SIG-M5 treated with dmso at 0.1 percent for 504 hours (cell line): ENCODE results near the gene ERCC8.
"Not testable (repeated sequence)": the region's sequence is repeated elsewhere in the genome, so short reads cannot be mapped to it uniquely, and the experiment has no call there.

Experiments
- DNase-seq: peaks from one replicate; lab custom pipeline; 2025; ENCODE audit not compliant: unreplicated experiment; lab: John Stamatoyannopoulos, UW

Gene ERCC8

DNA sequence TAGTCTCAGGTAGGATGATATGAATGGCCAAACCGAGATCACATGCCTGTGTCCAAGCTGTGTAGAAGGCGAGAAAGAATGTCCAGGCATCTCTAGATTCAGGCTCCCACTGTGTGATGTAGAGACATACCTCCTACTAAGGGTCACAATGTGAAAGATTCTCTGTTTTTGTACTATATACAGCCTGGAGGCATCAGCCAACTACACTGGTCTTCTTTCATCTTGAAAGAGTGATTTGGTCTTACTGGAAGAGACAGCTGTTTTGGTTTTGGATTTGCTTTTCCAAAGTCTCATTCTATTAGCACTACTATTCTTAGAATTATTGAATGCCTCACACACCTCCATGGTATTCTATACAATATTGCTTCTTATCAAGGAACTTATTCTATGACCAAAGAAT is 26.4 kb downstream of the ERCC8 start:
- DNase-seq: no peak

DNA sequence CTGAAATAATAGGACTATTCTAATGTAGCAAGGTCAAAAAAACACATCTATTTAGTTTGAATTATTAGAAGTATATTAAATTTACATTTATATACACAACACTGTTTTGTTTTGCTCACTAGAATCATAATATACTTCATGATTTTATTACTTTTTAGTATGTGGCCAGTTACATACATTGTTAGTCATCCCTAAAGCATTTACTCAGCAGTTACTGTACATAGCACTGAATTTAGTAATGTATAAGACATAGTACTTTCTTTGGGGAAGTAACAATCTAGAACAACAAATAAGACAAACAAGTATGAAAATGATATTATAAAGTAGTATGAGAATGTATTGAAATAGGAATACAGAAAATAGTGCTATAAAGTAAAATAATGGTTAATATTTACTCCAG is 28.2 kb downstream of the ERCC8 start:
- DNase-seq: no peak

DNA sequence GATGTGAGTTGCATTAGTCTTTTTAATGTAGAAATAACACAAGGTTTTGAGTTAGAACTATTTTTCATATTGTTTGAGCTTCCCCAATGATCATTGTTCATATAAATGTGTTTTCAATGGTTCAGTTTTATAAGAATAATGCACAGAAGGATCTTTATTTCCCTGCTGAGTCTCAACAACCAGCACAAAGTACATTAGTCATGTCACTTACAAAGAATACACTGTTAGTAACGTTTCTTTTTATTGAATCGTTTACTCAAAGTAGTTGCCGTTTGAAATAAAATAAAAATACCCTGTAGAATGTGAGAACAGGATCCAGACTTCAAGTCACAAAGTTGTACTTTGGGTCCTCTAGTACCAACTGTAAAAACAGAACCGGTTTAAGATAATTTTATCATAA is 41.5 kb downstream of the ERCC8 start:
- DNase-seq: no peak

DNA sequence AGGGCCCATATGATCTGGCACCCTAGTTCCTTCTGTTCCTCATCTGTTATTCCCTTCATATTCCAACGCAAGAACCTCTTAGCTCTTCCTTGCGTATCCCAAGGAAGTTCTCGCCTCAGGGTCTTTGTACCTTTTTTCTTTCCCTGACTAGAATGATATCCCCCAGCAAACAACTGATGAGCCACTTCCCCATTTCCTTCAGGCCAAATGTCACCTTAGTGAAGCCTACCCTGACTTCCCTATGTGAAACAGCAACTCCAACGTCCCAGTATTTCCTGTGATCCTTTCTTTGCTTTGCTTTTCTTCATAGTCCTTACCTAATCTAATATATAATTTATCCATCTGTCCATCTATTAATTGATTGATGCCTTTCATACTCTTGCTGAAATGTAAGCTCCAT is 47.9 kb downstream of the ERCC8 start:
- no peak for DNase-seq

DNA sequence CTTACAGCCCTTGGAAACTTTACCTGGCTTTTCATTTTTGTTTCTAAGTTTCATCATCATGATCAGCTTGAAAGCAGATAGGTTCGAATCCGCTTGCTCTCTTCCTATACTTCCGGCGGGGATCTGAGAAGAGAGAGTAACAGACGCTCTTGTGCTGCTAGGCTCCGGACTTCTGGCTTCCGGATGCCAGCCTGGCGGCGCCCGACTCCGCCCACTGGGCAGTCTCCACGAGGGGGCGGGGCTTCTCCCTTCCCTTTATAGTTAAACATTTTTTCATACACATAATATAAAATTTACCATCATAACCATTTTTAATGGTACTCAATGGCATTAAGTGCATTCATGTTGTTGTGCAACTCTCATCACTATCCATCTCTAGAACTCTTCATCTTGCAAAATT is 51.3 kb downstream of the ERCC8 start:
- DNase-seq: no peak

DNA sequence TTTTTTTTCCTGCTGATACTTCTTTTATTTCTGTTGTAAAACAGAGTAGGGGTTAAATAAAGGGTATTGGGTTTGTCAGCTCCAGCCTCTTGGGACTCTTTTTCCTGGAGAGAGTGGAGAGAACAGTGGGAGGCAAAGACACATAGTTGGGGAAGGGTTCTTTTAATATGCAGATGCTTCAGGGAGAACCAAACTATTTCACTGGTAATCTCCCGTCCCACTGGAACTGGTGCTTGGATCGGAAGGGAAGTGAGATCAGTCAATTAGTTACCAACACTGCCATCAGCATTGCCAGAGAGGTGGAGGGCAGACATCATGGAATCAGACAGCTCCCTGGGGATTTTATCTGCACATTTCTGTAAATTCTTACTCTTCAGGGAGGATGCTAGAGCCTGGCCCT is 53.2 kb downstream of the ERCC8 start:
- DNase-seq: no peak

DNA sequence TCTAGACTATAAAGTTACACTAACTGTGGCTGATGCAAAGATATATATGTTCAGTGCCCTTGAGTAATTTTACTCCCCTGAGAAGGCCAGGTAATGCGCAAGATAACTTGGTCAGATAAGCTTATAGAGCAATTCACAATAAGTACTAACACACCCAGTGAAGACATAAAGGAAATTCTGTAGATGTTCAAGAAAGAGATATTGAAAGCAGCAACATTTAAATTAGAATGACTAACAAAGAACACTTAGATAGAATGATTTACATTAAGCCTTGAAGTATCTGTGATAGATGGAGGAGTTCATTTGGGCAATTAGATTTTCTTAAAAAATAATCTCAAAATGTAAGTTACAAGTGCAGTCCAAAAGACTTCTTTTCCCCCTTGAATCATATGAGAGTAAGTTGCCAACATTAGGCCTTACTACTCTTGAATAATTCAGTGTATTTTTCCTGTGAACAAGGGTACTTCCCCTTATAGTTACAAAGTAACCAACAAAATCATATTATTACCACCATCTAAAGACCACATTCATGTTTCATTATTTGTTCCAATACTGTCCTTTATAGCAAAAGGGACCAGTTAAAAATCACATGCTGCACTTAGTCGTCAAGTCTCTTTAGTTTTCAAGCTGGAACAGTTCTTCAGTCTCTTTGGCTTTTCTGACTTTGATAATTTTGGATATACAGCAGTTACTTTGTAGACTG is 56.4 kb downstream of the ERCC8 start:
- DNase-seq: no peak

DNA sequence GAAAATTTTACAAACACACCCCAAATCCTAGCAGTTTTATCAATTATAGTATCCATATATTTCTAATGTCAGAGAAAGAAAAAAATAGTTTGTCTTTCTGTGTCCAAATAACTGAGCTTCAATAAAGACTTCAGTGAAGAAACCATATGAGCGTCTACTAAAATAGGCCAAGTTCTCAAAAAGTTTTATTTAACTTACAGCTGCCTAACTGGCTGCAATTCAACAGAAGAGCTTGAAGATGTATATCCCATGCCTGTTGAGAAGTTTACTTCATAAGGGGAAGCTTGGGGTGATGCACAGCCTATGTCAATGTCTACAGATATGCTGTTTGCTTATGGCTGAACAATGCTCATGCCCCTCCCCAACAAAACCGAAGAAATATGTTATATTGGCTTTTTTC is 57.1 kb downstream of the ERCC8 start:
- DNase-seq: no peak

DNA sequence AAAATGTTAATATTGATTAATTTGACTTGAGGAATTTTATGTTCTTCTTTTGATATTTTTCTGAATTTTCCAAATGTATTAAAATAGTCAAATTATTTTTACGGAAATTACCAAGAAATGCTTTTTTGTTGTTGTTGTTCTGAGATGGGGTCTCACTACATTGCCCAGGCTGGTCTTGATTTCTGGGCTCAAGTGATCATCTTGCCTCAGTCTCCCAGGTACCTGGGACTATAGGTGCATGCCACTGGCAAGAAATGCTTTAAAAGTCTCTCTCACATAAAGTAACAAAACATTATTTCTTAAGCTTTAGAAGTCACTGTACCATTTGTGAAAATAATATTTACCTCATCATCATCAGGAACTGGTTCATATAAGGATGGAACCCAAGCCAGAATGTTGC is 57.8 kb downstream of the ERCC8 start:
- no peak for DNase-seq

DNA sequence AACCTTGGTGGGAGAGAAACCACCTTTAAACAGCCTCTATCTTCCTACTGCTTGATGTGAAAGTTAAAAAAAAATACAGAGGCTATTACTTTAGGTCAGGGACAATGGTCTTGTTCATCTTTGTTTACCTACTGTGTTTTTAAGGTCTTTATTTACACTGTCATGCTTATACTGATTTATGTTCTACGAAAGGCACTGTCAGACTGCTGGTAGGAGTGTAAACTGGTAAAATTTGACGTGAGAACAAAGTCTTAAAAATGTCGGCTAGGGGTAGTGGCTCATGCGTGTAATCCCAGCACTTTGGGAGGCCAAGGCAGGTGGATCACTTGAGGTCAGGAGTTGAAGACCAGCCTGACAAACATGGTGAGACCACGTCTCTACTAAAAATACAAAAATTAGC is 58.7 kb downstream of the ERCC8 start:
- no peak for DNase-seq

DNA sequence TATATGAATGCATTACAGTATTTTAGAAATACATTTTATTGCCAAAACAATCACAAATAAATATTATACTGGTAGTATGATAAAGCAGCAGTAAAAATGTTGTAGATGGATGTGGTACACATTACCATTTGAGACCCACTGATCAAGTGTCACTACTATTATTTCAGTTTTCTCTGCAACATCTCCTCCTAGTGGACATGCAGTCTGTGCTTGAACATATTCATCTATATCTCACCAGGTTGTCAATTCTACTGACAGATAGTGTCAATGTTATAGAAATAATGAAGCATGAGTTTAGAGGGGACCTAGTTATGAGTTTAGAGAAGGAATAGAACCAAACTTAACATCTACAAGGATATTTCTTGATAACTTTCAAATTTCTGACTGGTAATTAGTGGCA is 61.6 kb downstream of the ERCC8 start:
- DNase-seq: peak; percentile 38

DNA sequence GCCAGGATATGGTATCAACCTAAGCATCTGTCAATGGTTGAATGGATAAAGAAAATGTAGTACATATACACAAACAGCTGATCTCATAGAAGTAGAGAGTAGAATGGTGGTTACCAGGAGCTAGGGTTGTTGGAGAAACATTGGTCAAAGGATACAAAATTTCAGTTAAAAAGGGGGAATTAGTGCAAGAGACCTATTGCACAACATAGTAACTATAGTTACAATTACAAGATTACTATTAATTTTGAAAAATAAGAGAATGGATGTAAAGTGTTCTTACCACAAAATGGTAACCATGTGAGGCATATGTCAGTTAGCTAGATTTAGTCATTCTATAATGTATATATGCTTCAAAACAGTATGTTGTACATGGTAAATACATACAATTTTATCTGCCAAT is 72.0 kb downstream of the ERCC8 start:
- no peak for DNase-seq

DNA sequence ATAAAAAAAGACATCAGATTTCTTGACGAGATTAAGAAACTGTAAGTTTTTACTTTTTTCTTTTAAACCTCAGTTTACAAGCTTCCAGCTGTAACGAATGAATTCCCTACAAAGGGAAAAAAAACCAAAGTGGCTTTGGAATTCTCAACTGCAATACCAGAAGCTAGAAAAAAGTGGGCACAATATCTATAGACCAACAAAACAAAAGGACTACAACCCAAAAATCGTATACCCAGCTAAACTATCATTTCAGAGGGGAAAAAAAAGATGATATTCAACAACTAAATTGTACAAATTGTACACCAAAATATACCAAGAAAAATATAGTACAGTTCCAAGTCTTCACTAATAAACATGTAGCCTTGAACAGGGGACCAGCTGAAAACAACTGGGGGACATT is 74.0 kb downstream of the ERCC8 start:
- DNase-seq: no peak

DNA sequence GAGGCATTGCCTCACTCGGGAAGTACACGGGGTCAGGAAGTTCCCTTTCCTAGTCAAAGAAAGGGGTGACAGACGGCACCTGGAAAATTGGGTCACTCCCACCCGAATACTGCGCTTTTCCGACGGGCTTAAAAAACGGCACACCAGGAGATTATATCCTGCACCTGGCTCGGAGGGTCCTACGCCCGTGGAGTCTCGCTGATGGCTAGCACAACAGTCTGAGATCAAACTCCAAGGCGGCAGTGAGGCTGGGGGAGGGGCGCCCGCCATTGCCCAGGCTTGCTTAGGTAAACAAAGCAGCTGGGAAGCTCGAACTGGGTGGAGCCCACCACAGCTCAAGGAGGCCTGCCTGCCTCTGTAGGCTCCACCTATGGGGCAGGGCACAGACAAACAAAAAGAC is 84.3 kb downstream of the ERCC8 start:
- not testable (repeated sequence) for DNase-seq

DNA sequence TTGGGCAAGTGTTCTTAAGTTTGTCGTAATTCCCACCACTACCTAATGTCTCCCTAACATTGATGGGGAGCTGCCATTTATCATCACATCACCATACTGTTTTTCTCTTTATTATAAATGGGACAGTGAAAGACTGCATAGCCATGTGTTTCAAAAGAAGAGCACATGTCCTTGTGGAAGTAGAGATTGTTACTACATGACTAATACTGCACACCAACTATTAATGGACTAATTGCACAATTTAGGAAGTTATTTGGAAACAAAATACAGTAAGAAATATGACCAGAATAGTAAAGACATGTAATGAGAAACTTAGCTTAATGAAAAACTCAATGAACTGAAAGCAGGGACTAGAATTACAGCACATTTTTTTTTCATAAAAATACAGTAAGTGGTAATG is 88.8 kb downstream of the ERCC8 start:
- DNase-seq: peak; percentile 22

DNA sequence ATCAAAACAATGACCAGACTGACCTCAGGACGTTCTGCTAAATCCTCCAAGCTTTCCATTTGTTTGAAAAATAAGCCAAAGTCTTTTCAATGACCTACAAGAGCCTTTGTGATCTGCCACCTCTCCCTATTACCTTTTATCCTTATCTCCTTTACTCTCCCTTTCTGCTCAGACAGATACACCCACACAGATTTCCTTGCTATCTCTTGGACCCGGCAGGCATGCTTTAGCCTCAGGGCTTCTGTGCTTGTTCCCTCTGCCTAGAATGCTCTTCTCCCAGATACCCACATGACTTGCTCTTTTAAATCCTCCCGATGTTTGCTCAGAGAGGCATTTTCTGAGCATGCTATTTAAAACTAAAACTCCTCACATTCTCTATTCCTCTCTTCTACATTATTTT is 91.9 kb downstream of the ERCC8 start:
- no peak for DNase-seq

DNA sequence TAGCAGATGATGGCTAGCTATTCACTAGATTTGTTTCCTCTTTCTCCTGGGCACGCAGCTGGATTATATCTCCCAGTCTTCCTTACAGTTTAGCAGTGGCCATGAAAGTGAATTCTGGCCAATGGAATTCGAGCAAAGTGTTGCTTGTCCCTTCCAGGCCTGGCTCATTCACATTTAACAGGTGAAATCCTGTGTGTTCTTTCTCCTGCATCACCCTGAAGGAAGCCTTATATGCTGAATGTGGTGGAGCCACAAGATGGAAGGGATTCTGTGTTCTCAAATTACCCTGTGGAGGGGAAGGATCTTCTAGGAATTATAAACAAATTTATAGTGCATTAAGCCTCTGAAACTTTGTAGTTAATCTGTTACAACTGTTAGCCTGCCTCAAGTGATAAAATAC is 92.6 kb downstream of the ERCC8 start:
- no peak for DNase-seq

DNA sequence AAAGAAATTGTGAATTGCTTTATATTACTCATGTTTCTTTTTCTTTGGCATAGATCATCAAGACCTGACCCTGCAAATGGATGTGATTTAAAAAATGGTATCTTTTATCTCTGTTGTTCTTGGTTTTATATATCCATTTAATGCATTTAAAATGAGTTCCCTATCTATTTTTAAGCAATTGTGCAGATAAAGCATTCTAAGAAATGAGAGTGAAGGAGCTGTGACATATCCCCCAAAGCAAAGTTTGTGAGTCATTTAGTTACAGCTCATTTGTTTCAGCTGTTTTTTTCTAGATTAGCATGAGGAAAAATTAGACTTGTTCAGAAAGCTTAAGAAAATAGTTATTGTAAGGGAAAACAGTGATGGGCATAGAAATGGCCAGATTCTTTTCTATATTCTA is 93.2 kb downstream of the ERCC8 start:
- no peak for DNase-seq

DNA sequence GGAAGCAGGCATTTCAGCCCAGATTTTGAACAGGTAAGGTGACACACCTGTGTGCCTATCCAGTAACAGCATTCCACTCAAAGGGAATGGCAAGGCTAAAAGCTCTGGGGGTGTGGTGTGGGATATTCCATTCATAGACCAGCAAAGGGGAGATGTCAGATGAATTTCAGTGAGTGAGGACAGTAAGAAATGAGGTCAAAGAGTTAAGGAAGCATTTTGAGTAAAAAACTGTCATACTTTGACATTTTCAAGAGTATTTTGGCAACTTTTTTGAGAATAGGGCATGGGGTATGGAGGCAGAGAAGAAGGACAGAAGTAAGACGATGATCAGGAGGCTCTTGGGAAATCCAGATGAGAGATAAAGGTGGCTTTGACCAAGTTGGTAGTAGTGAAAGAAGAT is 98.6 kb downstream of the ERCC8 start:
- no peak for DNase-seq

DNA sequence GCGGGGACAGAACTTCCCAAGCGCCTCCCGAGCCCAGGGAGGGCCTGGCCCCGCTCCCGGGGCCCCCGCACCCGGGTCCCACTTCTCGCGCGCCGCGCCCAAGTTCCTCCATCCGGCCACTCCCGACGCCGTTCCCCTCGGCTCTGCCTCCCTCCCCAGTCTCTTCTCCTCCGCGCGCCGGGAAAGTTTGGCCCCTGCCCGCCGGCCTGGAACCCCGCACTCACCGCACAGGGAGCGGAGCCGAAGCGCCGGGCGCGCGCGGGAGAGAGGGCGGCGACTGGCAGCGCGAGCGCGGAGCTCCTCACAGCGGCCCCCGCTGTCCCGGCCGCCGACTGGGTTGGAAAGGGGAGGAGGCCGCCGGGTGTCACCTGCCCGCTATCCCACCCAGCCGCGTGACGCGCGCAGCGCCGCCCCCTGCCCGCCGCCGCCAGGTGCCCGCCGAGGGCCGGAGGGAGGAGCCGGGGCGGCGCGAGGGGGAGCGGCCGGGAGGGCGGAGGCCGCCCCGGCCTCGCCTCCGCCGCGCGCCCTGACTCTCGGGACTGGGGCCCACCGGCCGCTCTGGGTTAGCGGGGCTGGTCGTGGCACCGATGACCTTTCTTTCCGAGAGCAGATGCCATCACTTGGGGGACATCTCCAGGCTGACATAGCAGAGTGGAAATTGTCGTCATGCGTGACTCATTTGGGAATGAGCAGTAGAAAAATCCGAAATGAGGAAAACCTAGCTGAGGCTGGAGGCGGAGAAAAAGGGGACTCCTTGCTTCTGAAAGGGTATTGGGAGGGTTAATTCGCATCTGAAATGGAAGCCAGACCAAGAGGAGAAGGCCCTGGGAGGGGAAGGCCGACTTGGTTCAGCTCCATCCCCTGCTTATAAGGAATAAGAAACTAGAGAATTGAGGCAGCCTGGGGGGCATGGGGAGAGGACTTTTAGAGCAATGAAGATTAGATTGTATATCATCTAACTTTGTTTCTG is 100.6 kb downstream of the ERCC8 start, which contains the start of gene ELOVL7:
TSS of gene ELOVL7 (minus strand) at position 334 of the 970 bp plus-strand sequence. CDS start 56,872 bp downstream, outside the sequence.
- DNase-seq: peak; percentile 57

DNA sequence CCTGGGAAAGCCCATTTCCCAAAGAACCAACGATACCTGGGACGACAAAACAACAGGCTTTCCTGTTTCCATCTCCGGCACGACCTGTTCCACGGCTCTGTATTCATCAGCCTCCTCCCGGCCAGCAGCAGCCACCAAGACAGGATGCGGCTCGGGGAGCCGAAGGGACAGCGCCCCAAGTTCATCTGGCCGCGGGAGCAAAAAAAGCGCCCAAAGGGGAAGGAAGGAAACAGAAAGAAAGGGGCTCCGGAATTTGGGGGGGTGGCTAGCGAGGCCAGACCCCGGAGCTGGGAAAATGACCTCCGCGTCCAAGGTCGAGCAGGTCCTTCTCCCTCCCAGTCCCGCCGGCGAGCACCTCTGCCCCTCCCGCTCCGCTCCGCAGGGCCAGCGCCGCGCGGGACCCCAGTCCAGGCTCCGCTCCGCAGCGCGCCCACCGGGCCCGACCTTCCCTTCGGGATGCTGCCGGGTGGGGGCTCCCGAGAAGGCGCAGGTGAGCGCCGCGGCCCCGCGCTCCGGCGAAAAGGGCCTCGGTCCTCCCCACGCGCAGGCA is 101.4 kb downstream of the ERCC8 start:
- DNase-seq: no peak

DNA sequence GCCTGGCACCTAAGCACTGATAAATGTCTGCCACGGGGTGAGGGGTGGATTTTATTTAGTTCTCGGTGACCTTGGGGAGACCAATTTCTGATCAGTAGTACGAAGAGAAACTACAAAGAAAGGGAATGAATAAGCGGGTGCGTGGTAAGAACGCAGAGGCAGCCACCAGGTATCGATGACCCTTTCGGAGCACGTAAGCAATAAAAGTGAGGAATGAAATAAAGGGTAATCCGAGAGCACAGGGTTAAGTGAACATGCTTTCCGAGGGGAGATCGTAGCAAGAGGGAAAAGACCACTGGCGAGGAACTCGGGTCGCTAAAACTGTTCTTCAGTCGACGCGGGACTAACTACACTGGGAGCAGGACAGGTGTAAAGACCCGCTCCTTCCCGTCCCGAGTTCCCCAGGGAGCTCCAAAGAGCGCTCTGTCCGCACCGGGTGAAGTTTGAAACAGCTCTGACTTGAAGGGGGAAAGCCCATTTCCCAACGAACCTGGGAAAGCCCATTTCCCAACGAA is 101.9 kb downstream of the ERCC8 start:
- DNase-seq: no peak
